ENCODE data around the gene FAM193B.
"Not testable (repeated sequence)": the region's sequence is repeated elsewhere in the genome, so short reads cannot be mapped to it uniquely, and the experiment has no call there.

Gene FAM193B

GRCh38 chr5:177576169-177576568 lies 21.8 kb upstream of the FAM193B start:
- no peak for DNase-seq

GRCh38 chr5:177575488-177575887 lies 21.1 kb upstream of the FAM193B start:
- DNase-seq, result no peak

GRCh38 chr5:177569894-177570293 lies 15.5 kb upstream of the FAM193B start:
- no peak for DNase-seq

DNA sequence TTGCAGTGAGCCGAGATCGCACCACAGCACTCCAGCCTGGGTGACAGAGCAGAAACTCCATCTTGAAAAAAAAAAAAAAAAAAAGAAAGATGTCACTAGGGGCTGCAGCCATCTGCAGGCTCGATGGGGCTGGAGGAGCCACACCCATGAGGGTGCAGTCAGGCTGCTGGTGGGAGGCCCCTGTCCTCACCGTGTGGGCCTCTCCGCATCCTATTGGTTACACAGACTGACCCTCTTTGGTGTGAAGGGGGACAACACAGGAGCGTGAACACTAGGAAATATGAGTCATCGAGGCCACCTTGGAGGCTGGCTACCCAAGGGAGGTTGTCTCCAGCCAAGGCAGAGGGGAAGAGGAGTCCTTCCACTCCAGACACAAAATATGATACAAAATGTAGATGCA lies 14.0 kb upstream of the FAM193B start:
- no peak for DNase-seq

DNA sequence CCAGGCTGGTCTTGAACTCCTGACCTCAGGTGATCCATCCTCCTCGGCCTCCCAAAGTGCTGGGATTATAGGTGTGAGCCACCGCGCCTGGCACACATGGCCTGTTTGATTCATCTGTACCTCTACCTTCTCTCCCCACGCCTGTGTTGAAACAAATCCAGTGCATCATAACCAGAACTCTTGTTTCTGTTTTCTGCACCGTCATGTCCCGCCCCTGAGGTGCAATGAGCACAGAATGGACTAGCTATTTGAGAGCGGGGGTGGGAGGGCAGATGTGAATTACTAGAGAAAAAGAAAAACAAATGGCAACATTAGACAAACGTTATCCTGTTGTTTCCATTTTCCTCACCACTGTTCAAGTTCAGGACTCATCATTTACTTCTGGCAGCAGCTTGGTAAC lies 10.7 kb upstream of the FAM193B start:
- no peak for DNase-seq

DNA sequence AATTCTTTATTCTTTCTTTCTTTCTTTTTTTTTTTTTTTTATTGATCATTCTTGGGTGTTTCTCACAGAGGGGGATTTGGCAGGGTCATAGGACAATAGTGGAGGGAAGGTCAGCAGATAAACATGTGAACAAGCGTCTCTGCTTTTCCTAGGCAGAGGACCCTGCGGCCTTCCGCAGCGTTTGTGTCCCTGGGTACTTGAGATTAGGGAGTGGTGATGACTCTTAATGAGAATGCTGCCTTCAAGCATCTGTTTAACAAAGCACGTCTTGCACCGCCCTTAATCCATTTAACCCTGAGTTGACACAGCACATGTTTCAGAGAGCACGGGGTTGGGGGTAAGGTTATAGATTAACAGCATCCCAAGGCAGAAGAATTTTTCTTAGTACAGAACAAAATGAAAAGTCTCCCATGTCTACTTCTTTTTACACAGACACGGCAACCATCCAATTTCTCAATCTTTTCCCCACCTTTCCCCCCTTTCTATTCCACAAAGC lies 5.1 kb upstream of the FAM193B start:
- DNase-seq, result not testable (repeated sequence)

DNA sequence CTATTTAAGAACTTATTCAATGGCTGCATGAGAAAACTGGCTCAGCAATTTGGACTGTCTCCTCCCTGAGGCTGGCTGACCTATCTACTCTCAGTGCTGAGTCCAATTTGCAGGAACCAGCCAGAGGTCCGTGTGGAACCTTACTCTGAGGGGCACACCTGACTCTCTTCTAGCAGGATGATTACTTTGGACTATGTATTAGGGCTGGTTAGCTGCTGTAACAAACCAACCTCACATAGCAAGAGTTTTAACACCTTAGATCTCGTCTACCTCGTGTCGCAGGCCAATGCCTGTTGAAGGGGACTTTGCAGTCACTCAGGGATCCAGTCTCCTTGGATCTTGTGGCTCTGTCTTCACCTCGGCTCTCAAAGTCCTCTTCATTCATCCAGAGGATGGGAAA lies 3.4 kb upstream of the FAM193B start:
- no peak for DNase-seq

DNA sequence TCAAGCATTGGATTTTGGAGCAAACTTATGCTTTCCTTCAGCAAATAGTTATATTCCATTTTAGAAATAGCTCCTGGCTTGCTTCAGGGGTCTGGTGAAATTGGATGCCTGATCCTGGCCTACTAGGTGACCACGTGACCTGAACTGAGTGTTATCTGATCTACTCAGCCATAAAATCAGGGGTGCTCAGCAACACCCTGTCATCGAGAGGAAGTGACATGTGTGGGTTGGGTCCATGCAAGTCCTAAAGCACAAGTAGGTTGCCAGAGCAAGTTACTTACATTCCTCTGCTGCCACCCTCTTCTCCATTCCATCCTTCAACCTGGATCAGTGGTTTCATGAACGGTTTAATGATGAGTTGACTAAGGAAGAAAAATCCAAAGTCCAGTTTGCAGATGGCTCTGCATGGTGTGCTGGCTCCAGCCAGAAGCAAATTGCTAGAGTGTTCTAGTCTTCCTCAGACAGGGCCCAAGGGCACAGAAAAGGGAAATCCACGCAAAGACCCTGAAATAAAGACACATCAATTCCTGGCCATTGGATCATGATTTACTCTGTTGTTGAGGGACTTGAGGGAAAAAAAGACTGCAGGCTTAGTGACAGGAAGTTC lies 2.8 kb upstream of the FAM193B start:
- DNase-seq, result no peak

GRCh38 chr5:177555665-177556064 lies 1.3 kb upstream of the FAM193B start:
- no peak for DNase-seq

GRCh38 chr5:177555228-177555627 lies 865 bp upstream of the FAM193B start:
- no peak for DNase-seq

- no peak for DNase-seq
Observed at GRCh38 chr5:177553671-177554429, 513 bp downstream of the FAM193B start.

GRCh38 chr5:177552839-177553455 lies 1.4 kb downstream of the FAM193B start:
- DNase-seq, result no peak

GRCh38 chr5:177550122-177550521 lies 4.2 kb downstream of the FAM193B start:
- no peak for DNase-seq

GRCh38 chr5:177548495-177548894 lies 5.9 kb downstream of the FAM193B start:
- DNase-seq, result no peak

DNA sequence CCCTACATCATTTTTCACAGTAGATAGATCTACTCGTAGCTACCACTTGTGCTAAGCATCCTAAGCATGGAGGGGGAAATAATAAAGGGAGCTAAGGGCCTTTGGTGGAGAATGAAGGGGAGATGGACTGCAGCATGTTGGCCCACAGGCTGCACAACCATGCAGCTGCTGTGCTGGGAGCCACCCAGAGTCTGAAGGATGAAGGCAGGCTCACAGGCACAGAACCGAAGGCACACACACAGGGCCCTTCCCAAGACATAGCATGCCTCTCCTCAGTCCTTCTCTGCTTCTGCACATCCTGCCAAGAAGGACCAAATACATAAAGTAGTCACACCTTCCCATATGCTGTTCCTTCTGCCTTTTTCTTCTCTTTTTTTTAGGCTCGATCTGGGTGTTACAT lies 6.6 kb downstream of the FAM193B start:
- no peak for DNase-seq

- no peak for DNase-seq
Observed at GRCh38 chr5:177546258-177546741, 8.1 kb downstream of the FAM193B start.

DNA sequence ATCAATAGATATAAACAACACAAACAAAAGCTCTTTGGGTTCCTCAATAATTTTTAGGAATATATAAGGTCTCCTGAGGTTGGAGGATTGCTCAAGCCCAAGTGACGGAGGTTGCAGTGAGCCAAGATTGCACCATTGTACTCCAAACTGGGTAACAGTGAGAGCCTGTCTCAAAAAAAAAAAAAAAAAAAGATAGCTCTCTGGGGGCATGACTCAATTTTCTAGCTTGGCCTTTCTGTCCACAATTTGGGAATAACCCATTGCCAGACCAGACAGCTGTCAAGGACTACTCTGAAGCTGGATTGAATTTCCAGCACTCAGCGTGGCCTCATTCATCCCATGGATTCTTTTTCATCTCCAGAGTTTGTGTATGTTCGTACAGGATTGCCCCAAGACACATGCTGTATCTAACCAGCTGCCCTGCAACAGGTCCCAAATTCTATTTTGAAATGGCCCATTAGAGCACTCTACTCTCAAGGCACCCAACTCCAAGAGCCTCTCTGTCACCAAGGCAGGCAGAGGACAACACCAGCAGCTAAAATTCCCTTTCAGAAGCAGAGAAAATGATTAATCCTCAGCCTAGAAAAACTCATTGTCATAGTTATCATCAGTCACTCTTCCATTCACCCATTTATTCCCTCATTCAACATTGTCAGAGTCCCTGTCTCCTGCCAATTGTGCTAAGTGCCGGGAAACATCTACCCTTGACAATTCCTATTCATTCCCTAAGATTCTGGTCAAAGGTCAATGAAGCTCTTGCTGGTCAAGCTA lies 8.7 kb downstream of the FAM193B start:
- DNase-seq, result no peak

GRCh38 chr5:177542816-177543465 lies 11.4 kb downstream of the FAM193B start:
- DNase-seq, result no peak

DNA sequence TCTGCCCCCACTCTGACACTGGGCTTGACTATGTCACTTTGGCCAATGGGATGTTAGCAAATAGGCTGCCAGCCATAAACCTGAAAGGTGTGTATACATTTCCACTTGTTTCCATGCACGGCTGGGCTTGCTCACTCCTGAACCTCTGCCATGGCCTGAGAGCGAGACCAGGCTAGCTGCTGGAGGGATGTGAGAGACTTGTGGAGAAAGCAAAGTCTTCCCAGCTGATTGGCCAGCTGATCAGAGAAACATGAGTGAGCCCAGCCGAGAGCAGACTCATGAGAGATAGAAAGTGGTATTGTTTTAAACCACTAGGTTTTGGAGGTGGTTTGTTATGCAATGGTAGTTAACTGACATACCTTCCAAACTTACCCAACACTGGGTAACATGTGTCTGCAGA lies 13.9 kb downstream of the FAM193B start:
- DNase-seq, result no peak

- DNase-seq, result no peak
Observed at GRCh38 chr5:177539411-177539810, 15.0 kb downstream of the FAM193B start.

GRCh38 chr5:177538876-177539275 lies 15.5 kb downstream of the FAM193B start:
- no peak for DNase-seq
